Hematopoietic multipotent progenitor cell (in vitro differentiated cells): Measurements from ENCODE around the gene CEP131. TPM values are rescaled to one million over a fixed set of nuclear protein-coding genes. Genes with fewer than 3 reads are reported as not detected.

ENCODE experiments used
- DNase-seq, 3 donors: peaks; one replicate each; pipeline ENCODE4 v3.0.0-alpha.2; 2011 to 2015; ENCODE audit warnings: low read depth in 2 of 3, low spot score in 2 of 3
- total RNA-seq: library from RNA; depleted of rRNA; stranded (reverse); fragments of >200 nt; gene quantifications from one replicate; pipeline ENCODE4 v1.2.3, GENCODE V29; 2012

The CEP131 gene
- total RNA-seq, 1 donor = 17.8 TPM

- no peak for DNase-seq
Observed at GRCh38 chr17:81189670-81190530, 32.9 kb downstream of the CEP131 start.

- no peak for DNase-seq
Observed at GRCh38 chr17:81189016-81189415, 33.7 kb downstream of the CEP131 start.

GRCh38 chr17:81188491-81188840 is 34.3 kb downstream of the CEP131 start:
- no peak for DNase-seq

- DNase-seq = no peak
Observed at GRCh38 chr17:81187586-81188490, 34.9 kb downstream of the CEP131 start.

GRCh38 chr17:81187120-81187519 is 35.6 kb downstream of the CEP131 start:
- DNase-seq = no peak

GRCh38 chr17:81186203-81186602 is 36.6 kb downstream of the CEP131 start:
- no peak for DNase-seq

- no peak for DNase-seq
Observed at GRCh38 chr17:81184555-81184954, 38.2 kb downstream of the CEP131 start.

- no peak for DNase-seq
Observed at GRCh38 chr17:81183807-81184206, 39.0 kb downstream of the CEP131 start.

GRCh38 chr17:81183316-81183715 is 39.4 kb downstream of the CEP131 start:
- DNase-seq = no peak

GRCh38 chr17:81182596-81182995 is 40.2 kb downstream of the CEP131 start:
- DNase-seq = no peak

- no peak for DNase-seq
Observed at GRCh38 chr17:81181811-81182185, 41.0 kb downstream of the CEP131 start.

GRCh38 chr17:81180836-81181810 is 41.6 kb downstream of the CEP131 start:
- no peak for DNase-seq

GRCh38 chr17:81179861-81180260 is 42.9 kb downstream of the CEP131 start:
- no peak for DNase-seq

GRCh38 chr17:81179220-81179619 is 43.5 kb downstream of the CEP131 start:
- no peak for DNase-seq

GRCh38 chr17:81178136-81179091 is 44.4 kb downstream of the CEP131 start:
- DNase-seq = no peak

- DNase-seq = peak in 1 of 3 donors; percentile 48
Observed at GRCh38 chr17:81176666-81177065, 46.1 kb downstream of the CEP131 start.

- no peak for DNase-seq
Observed at GRCh38 chr17:81173762-81174155, 49.0 kb downstream of the CEP131 start.

- DNase-seq = no peak
Observed at GRCh38 chr17:81173052-81173761, 49.6 kb downstream of the CEP131 start.

GRCh38 chr17:81171941-81172340 is 50.8 kb downstream of the CEP131 start:
- DNase-seq = no peak
